Measurements from ENCODE around the gene CHMP2A. TPM values are rescaled to one million over a fixed set of nuclear protein-coding genes. Genes with fewer than 3 reads are reported as not detected.
"Not testable (repeated sequence)": the region's sequence is repeated elsewhere in the genome, so short reads cannot be mapped to it uniquely, and the experiment has no call there.

The CHMP2A gene
- polyA plus RNA-seq, 1 donor = 101 TPM

DNA sequence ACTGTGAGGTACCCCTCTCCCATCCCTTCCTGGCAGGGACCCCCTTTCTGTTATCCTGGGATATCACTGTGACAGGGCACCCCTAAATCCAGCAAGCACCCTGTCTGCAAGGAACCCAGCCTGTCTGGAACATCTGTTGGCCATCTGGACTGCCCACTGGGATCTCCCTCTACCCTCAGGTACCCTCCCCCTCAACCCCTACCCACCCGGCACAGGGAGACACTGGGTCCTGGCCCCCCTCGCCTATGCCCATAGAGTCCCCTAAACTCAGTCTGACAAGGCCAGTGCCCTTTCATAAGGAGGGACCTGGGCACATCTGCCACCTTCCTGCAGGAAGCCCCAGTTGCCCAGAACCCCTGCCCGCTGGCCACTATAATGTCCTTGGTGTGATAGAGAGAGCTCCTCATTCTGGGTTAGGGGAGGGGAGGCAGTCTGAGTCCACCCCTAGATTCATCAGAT is 40.3 kb downstream of the CHMP2A start:
- DNase-seq = no peak

GRCh38 chr19:58513694-58514563 is 41.0 kb downstream of the CHMP2A start:
- DNase-seq = peak; percentile 86

DNA sequence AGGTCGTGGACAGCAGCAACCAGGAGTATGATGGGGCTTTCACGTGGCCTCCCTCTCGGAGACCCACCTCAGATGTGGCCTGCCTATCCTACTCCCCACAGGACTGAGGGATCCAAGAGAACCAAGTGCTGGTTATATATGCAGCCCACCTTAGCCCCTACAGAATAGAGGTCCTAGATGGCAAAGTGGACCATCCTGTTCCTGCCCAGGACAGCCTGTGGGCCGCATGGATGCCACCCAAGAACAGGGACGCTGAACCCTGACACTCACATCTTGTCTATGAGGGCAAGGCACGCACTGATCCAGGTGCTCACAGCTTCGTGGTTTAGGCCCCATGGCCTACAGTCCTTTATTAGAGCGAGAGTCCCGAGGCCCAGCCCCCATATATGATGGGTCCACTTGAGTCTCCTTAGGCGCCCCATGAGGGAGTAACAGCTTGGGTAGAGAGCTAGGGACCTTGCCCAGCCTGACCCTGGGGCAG is 41.7 kb downstream of the CHMP2A start:
- no peak for DNase-seq

- no peak for DNase-seq
Measured at GRCh38 chr19:58511353-58512208, 43.3 kb downstream of the CHMP2A start, which contains the start of gene SLC27A5. TSS of gene SLC27A5 (minus strand) at chr19:58511992. CDS start at chr19:58511955, 37 bp downstream.

DNA sequence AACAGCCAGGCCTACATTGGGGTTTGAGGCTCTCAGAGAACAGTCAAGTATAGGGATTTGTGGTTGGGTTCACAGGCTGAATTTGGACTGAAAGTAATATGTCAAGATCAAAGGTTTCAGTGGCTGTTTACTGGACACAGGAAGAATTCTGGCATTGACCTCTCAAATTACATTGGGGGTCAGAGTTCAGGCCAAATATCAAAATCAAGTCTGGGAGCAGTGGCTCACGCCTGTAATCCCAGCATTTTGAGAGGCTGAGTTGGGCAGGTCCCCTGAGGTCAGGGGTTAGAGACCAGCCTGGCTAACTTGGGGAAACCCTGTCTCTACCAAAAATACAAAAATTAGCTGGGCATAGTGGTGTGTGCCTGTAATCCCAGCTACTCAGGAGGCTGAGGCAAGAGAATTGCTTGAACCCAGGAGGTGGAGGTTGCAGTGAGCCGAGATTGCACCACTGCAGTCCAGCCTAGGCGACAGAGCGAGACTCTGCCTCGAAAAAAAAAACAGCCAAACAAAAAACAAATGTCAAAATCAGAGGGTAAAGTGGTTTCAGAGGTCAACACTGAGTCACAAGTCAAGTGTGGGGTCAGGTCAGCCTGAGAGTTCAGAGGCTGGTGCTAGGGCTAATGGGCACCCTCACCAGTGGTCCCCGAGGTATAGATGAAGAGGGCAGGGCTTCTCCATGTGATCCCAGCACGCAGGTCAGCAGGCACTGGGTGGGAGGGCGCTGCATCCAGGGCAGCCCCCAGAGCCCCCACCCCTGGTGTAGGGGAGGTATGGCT is 44.6 kb downstream of the CHMP2A start:
- no peak for DNase-seq

- no peak for DNase-seq
Measured at GRCh38 chr19:58509731-58510083, 45.2 kb downstream of the CHMP2A start.

- not testable (repeated sequence) for DNase-seq
Measured at GRCh38 chr19:58507602-58508223, 47.2 kb downstream of the CHMP2A start.

Other genes starting within 250 kb of the CHMP2A start
- gene ERVK3-1, start 249.7 kb downstream of the CHMP2A start, polyA plus RNA-seq (ENCODE audit: insufficient read length) = 58.1 TPM
- gene ZSCAN22, start 228.1 kb downstream of the CHMP2A start, polyA plus RNA-seq (ENCODE audit: insufficient read length) = 4.1 TPM
- gene A1BG, start 201.6 kb downstream of the CHMP2A start, polyA plus RNA-seq (ENCODE audit: insufficient read length) = 0.57 TPM
- gene ZNF497, start 192.4 kb downstream of the CHMP2A start, polyA plus RNA-seq (ENCODE audit: insufficient read length) = 4.2 TPM
- 3.1 TPM for gene ZNF837, start 174.1 kb downstream of the CHMP2A start, polyA plus RNA-seq (ENCODE audit: insufficient read length)
- gene RPS5, start 167.8 kb downstream of the CHMP2A start, polyA plus RNA-seq (ENCODE audit: insufficient read length) = 819 TPM
- gene RNF225, start 159.4 kb downstream of the CHMP2A start, polyA plus RNA-seq (ENCODE audit: insufficient read length) = not detected
- gene ZNF584, start 146.5 kb downstream of the CHMP2A start, polyA plus RNA-seq (ENCODE audit: insufficient read length) = 11.7 TPM
- 16.7 TPM for gene ZNF132, start 115.0 kb downstream of the CHMP2A start, polyA plus RNA-seq (ENCODE audit: insufficient read length)
- gene ZNF324B, start 103.5 kb downstream of the CHMP2A start, polyA plus RNA-seq (ENCODE audit: insufficient read length) = 5.4 TPM
- 9.1 TPM for gene ZNF324, start 88.0 kb downstream of the CHMP2A start, polyA plus RNA-seq (ENCODE audit: insufficient read length)
- gene ZNF446, start 78.8 kb downstream of the CHMP2A start, polyA plus RNA-seq (ENCODE audit: insufficient read length) = 14.1 TPM
- gene SLC27A5, start 43.1 kb downstream of the CHMP2A start, polyA plus RNA-seq (ENCODE audit: insufficient read length) = 9.9 TPM
- 9.1 TPM for gene ZBTB45, start 35.3 kb downstream of the CHMP2A start, polyA plus RNA-seq (ENCODE audit: insufficient read length)
- 706 TPM for gene TRIM28, start 11.0 kb downstream of the CHMP2A start, polyA plus RNA-seq (ENCODE audit: insufficient read length)
- 95.9 TPM for gene UBE2M, start 3.5 kb upstream of the CHMP2A start, polyA plus RNA-seq (ENCODE audit: insufficient read length)
- gene MZF1, start 18.2 kb upstream of the CHMP2A start, polyA plus RNA-seq (ENCODE audit: insufficient read length) = 50.1 TPM